IPS-15b (cell line): ENCODE results near the gene LRRC19.

Source experiments
- H3K27me3 ChIP-seq: one replicate; pipeline ENCODE4 v1.6.1; 2013; ENCODE audit warnings: low read length; ENCODE audit not compliant: control insufficient read depth, insufficient read depth
- H3K36me3 ChIP-seq: one replicate; pipeline ENCODE4 v1.6.1; 2013; ENCODE audit warnings: low read length; ENCODE audit not compliant: control insufficient read depth, insufficient read depth
- H3K4me1 ChIP-seq: one replicate; pipeline ENCODE4 v1.6.1; 2013; ENCODE audit warnings: mild to moderate bottlenecking, low read length; ENCODE audit not compliant: control insufficient read depth, insufficient read depth
- H3K4me3 ChIP-seq: one replicate; pipeline ENCODE4 v1.5.1; 2013; ENCODE audit warnings: low read depth, low read length
- H3K9ac ChIP-seq: one replicate; pipeline ENCODE4 v1.6.1; 2013; ENCODE audit warnings: low read depth, mild to moderate bottlenecking, low read length
- H3K9me3 ChIP-seq: one replicate; pipeline ENCODE4 v1.6.1; 2013; ENCODE audit warnings: mild to moderate bottlenecking, low read length; ENCODE audit not compliant: control insufficient read depth, insufficient read depth

The LRRC19 gene, protein sequence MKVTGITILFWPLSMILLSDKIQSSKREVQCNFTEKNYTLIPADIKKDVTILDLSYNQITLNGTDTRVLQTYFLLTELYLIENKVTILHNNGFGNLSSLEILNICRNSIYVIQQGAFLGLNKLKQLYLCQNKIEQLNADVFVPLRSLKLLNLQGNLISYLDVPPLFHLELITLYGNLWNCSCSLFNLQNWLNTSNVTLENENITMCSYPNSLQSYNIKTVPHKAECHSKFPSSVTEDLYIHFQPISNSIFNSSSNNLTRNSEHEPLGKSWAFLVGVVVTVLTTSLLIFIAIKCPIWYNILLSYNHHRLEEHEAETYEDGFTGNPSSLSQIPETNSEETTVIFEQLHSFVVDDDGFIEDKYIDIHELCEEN

GRCh38 chr9:27005491-27005890 is at the start of gene LRRC19:
Gene LRRC19 (minus strand): TSS chr9:27005672. CDS start chr9:26999694, 5,978 bp downstream.
- Histone ChIP-seq H3K4me1 (no peaks in the 10 kb centered on the region), H3K36me3 (no peaks in the 10 kb centered on the region), H3K9me3 (no peaks in the 10 kb centered on the region), H3K9ac (no peak within 1 kb of the TSS), H3K27me3 (no peaks in the 10 kb centered on the region), H3K4me3 (no peak within 1 kb of the TSS)

GRCh38 chr9:27054841-27055240 is 49.4 kb upstream of the LRRC19 start:
- Histone ChIP-seq H3K9me3 (no peaks in the 10 kb centered on the region), H3K9ac (no peak overlapping the region), H3K4me3 (no peak overlapping the region), H3K27me3 (no peaks in the 10 kb centered on the region), H3K4me1 (no peaks in the 10 kb centered on the region), H3K36me3 (no peaks in the 10 kb centered on the region)

DNA sequence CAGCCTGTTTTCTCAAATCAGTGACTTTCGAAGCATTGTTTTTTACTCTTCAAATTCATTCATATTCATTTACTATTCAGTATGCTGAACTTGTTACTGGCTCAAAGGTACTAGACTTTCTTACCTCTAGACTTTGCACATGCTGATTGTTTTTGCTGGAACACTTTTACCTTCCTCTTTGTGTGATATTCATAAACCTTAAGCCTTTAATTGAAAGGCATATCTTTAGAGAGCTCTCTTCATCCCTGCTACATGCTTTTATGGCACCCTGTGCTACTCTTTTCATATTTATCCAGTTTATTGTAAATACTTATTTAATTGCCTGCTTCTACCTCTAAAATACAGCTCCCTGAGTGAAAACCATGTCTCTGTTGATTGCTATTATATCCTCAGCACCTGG is 48.7 kb upstream of the LRRC19 start:
- Histone ChIP-seq H3K36me3 (no peaks in the 10 kb centered on the region), H3K27me3 (no peaks in the 10 kb centered on the region), H3K4me3 (no peak overlapping the region), H3K9me3 (no peaks in the 10 kb centered on the region), H3K4me1 (no peaks in the 10 kb centered on the region), H3K9ac (no peak overlapping the region)

DNA sequence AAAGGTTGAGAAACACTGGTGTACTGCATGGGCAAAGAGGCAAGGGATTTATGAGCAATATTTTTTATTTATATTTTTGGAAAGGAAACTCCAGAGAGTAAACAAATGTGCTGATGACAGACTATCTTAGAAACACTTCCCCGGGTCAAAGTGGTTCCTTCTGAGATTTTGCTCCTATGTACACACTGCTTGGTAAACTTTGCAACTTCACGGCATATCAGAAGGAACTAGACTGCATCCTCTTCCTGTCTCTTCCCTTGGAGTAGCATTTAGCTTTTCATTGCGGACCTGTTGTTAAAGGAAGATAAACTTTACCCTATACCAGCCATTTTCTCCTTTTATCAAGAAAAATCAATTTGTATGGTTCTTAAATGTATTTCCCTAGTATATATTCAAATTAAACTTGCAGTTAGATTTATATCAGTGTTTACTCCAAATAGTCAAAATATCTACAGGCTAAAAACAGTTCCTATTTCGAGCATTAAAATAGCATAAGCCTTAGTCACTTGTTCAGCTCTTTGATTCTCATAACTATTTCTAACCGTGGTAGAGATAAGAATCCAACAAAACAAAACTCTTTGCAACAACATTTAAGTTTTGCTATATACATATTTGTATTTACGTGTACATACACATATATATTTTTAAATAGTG is 48.0 kb upstream of the LRRC19 start:
- H3K36me3 ChIP-seq: no peaks in the 10 kb centered on the region
- no peaks in the 10 kb centered on the region for H3K27me3 ChIP-seq
- no peaks in the 10 kb centered on the region for H3K4me1 ChIP-seq
- H3K4me3 ChIP-seq: no peak overlapping the region
- H3K9me3 ChIP-seq: no peaks in the 10 kb centered on the region
- H3K9ac ChIP-seq: no peak overlapping the region

DNA sequence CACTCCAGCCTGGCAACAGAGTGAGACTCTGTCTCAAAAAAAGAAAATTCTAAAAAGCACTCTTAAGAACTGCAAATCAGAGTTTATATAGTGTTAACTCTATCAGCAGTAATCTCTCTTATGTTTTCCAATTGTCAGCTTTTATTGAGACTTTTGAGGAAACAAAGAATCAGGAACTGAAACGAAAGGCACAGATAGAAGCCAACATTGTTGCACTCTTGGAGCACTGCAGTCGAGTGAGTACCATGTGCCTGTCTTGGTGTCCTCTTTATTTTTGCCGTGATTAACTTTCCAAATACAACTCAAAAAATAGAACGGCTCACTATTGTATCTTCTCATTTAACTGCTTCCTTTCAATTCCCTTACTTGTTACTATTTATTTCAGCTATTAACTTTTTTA is 41.7 kb upstream of the LRRC19 start:
- Histone ChIP-seq H3K9me3 (no peaks in the 10 kb centered on the region), H3K27me3 (no peaks in the 10 kb centered on the region), H3K9ac (no peak overlapping the region), H3K36me3 (no peaks in the 10 kb centered on the region), H3K4me1 (no peaks in the 10 kb centered on the region), H3K4me3 (no peak overlapping the region)

GRCh38 chr9:27043176-27043575 is 37.7 kb upstream of the LRRC19 start:
- Histone ChIP-seq H3K36me3 (no peaks in the 10 kb centered on the region), H3K27me3 (no peaks in the 10 kb centered on the region), H3K9ac (no peak overlapping the region), H3K4me1 (no peaks in the 10 kb centered on the region), H3K9me3 (no peaks in the 10 kb centered on the region), H3K4me3 (no peak overlapping the region)

GRCh38 chr9:27042476-27042875 is 37.0 kb upstream of the LRRC19 start:
- Histone ChIP-seq H3K36me3 (no peaks in the 10 kb centered on the region), H3K4me3 (no peak overlapping the region), H3K4me1 (no peaks in the 10 kb centered on the region), H3K9me3 (no peaks in the 10 kb centered on the region), H3K9ac (no peak overlapping the region), H3K27me3 (no peaks in the 10 kb centered on the region)

- no peaks in the 10 kb centered on the region for H3K27me3 ChIP-seq
- no peak overlapping the region for H3K9ac ChIP-seq
- H3K4me3 ChIP-seq: no peak overlapping the region
- H3K4me1 ChIP-seq: no peaks in the 10 kb centered on the region
- H3K9me3 ChIP-seq: no peaks in the 10 kb centered on the region
- no peaks in the 10 kb centered on the region for H3K36me3 ChIP-seq
These were observed 36.3 kb upstream of the LRRC19 start for GRCh38 chr9:27041746-27042145.

DNA sequence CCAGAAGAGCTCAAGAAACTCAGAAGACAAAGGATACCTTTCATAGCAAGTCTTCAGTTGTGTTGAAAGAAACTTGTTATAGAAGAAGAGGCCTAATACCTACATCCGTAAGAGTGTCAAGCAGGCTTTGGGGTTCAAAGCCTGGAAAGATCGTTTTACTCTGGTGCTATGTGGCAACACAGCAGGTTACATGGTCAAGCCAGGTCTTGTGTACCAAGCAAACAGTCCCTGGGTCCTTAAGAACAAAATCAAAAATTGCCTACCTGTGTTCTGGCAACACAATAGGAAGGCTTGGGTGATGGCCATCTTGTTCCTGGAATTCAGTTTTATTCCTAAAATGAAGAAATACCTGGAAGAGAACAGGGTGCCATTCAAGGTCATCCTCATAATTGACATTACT is 32.0 kb upstream of the LRRC19 start:
- H3K36me3 ChIP-seq: no peaks in the 10 kb centered on the region
- no peaks in the 10 kb centered on the region for H3K9me3 ChIP-seq
- H3K4me1 ChIP-seq: no peaks in the 10 kb centered on the region
- H3K4me3 ChIP-seq: no peak overlapping the region
- no peak overlapping the region for H3K9ac ChIP-seq
- H3K27me3 ChIP-seq: no peaks in the 10 kb centered on the region

DNA sequence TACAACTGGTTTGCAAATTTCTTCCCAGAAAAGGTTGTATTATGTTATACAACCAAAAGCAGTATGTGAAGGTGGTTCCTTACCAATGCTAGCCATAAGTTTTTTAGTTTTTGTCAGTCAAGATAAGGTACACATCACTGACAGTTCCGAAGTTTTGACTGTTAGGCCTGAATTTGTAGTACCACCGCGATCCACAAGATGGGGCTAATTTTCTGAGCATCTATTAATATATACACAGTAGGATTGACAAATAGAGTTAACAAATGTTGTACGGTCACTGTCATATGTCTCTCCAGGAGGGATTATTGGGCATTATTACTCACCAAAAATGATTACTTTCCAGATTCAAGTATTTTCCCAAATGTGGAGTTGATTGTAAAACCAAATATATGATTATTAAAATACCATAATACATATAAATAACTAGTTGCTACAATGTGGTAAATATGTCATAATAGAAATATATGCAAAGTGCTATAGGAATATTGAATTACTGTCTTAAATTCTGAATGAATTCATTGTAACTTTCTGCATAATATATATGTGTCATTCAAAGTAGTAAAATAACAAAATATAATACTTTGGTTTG is 28.4 kb upstream of the LRRC19 start:
- no peak overlapping the region for H3K4me3 ChIP-seq
- no peaks in the 10 kb centered on the region for H3K36me3 ChIP-seq
- no peaks in the 10 kb centered on the region for H3K9me3 ChIP-seq
- H3K9ac ChIP-seq: no peak overlapping the region
- no peaks in the 10 kb centered on the region for H3K4me1 ChIP-seq
- no peaks in the 10 kb centered on the region for H3K27me3 ChIP-seq

DNA sequence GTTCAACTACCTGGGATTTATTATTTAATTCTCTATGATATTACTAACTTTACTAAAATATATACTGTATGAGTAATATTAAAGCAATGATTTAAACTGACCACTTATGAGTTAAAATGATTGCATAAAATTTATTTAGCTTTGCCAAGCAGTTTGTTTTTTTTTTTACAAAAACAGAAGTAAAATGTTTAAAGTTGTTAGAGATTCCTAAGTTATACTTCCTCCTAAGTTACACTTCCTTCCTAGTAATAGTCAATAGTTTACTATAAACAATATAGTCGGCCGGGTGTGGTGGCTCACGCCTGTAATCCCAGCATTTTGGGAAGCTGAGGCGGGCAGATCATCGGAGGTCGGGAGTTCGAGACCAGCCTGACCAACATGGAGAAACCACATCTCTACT is 23.7 kb upstream of the LRRC19 start:
- no peaks in the 10 kb centered on the region for H3K9me3 ChIP-seq
- H3K36me3 ChIP-seq: no peaks in the 10 kb centered on the region
- no peak overlapping the region for H3K4me3 ChIP-seq
- no peaks in the 10 kb centered on the region for H3K4me1 ChIP-seq
- H3K9ac ChIP-seq: no peak overlapping the region
- H3K27me3 ChIP-seq: no peaks in the 10 kb centered on the region

GRCh38 chr9:27022920-27023319 is 17.4 kb upstream of the LRRC19 start:
- Histone ChIP-seq H3K27me3 (no peaks in the 10 kb centered on the region), H3K9me3 (no peaks in the 10 kb centered on the region), H3K4me1 (no peaks in the 10 kb centered on the region), H3K4me3 (no peak overlapping the region), H3K36me3 (peaks cover 2% of the 10 kb centered on the region), H3K9ac (no peak overlapping the region)
